IMR-90 (cell line): ENCODE data around the gene ARHGEF7. TPM values are rescaled to one million over a fixed set of nuclear protein-coding genes. Genes with fewer than 3 reads are reported as not detected.

ENCODE experiments used
- ATAC-seq: fragments of 200-7000 bp; cut with Tn5 transposase; 2 replicates; pipeline ENCODE4 v1.9.1; 2020; ENCODE audit warnings: low read depth, mild to moderate bottlenecking, moderate library complexity
- BruUV-seq: library from RNA; stranded (reverse); fragments of 400-500 nt; replicated peaks from 2 replicates; lab custom pipeline; 2021; lab: Mats Ljungman, UMichigan
- CTCF ChIA-PET: fragments of 300-600 bp; formaldehyde crosslinking; extraction: SDS; loops from one replicate; lab custom pipeline; 2021; ENCODE audit warnings: antibody characterized with exemption; lab: Yijun Ruan, JAX
- POLR2A ChIA-PET: fragments of 300-600 bp; sonication (Branson Sonifier 250); formaldehyde crosslinking; loops from one replicate; lab custom pipeline; 2022; ENCODE audit warnings: antibody characterized with exemption; ENCODE audit not compliant: unreplicated experiment; lab: Charles Lee
- DNase-seq: peaks from one replicate; pipeline ENCODE4 v3.0.0; 2013
- H2AFZ ChIP-seq: replicated peaks from 2 replicates; pipeline ENCODE3; 2013; ENCODE audit warnings: low read length, mild to moderate bottlenecking; ENCODE audit not compliant: poor library complexity
- H2AK5ac ChIP-seq: 2 replicates; pipeline ENCODE4 v1.6.1; 2013; ENCODE audit warnings: low read depth, low read length, inconsistent platforms
- H2AK9ac ChIP-seq: replicated peaks from 2 replicates; pipeline ENCODE3; 2013; ENCODE audit warnings: mild to moderate bottlenecking, low read depth, low read length, moderate library complexity; ENCODE audit not compliant: poor library complexity
- H2BK120ac ChIP-seq: 2 replicates; pipeline ENCODE4 v1.6.1; 2013; ENCODE audit warnings: low read depth, low read length, inconsistent platforms
- H2BK15ac ChIP-seq: 3 replicates; pipeline ENCODE4 v1.6.1; 2013; ENCODE audit warnings: low read depth, low read length, inconsistent platforms
- H2BK20ac ChIP-seq: 2 replicates; pipeline ENCODE4 v1.6.1; 2013; ENCODE audit warnings: low read depth, mild to moderate bottlenecking, inconsistent platforms, low read length, moderate library complexity
- H2BK5ac ChIP-seq: 2 replicates; pipeline ENCODE4 v1.6.1; 2013; ENCODE audit warnings: mild to moderate bottlenecking, low read depth, low read length, inconsistent platforms; ENCODE audit not compliant: poor library complexity, severe bottlenecking
- H3K14ac ChIP-seq: replicated peaks from 2 replicates; pipeline ENCODE4 v1.6.1; 2013; ENCODE audit warnings: low read depth, low read length, inconsistent platforms
- H3K18ac ChIP-seq: 2 replicates; pipeline ENCODE4 v1.6.1; 2013; ENCODE audit warnings: low read depth, low read length, control low read depth
- H3K23ac ChIP-seq: 2 replicates; pipeline ENCODE4 v1.6.1; 2013; ENCODE audit warnings: low read depth, low read length, inconsistent platforms
- H3K27ac ChIP-seq: 2 replicates; pipeline ENCODE4 v1.5.1; 2013; ENCODE audit warnings: mild to moderate bottlenecking, control low read depth, low read length; ENCODE audit not compliant: insufficient read depth
- H3K27me3 ChIP-seq: 2 replicates; pipeline ENCODE4 v1.6.1; 2013; ENCODE audit warnings: low read length; ENCODE audit not compliant: control insufficient read depth, insufficient read depth
- H3K36me3 ChIP-seq: 2 replicates; pipeline ENCODE4 v1.6.1; 2013; ENCODE audit warnings: low read length, mixed read lengths; ENCODE audit not compliant: control insufficient read depth, insufficient read depth
- H3K4ac ChIP-seq: 2 replicates; pipeline ENCODE4 v1.6.1; 2013; ENCODE audit warnings: low read depth, low read length, inconsistent platforms
- H3K4me1 ChIP-seq: 2 replicates; pipeline ENCODE4 v1.6.1; 2013; ENCODE audit warnings: low read length, mixed read lengths; ENCODE audit not compliant: control insufficient read depth, insufficient read depth
- H3K4me2 ChIP-seq: 2 replicates; pipeline ENCODE4 v1.6.1; 2013; ENCODE audit warnings: low read depth, mild to moderate bottlenecking, control low read depth, low read length, moderate library complexity
- H3K4me3 ChIP-seq: 2 replicates; pipeline ENCODE4 v1.5.1; 2013; ENCODE audit warnings: low read depth, mild to moderate bottlenecking, control low read depth, low read length, moderate library complexity; ENCODE audit not compliant: insufficient read depth
- H3K56ac ChIP-seq: 2 replicates; pipeline ENCODE4 v1.6.1; 2013; ENCODE audit warnings: low read length, inconsistent platforms; ENCODE audit not compliant: insufficient read depth; ENCODE audit errors: extremely low read depth
- H3K79me1 ChIP-seq, 2 experiments: 2 replicates each; pipeline ENCODE4 v1.6.1; 2013; ENCODE audit warnings: low read length in 2 of 2, inconsistent platforms in 1 of 2, low read depth in 1 of 2
- H3K9ac ChIP-seq: 2 replicates; pipeline ENCODE4 v1.6.1; 2013; ENCODE audit warnings: low read depth, low read length, control low read depth
- H3K9me1 ChIP-seq: 2 replicates; pipeline ENCODE4 v1.6.1; 2013; ENCODE audit warnings: low read length, inconsistent platforms; ENCODE audit not compliant: insufficient read depth
- H3K9me3 ChIP-seq: 2 replicates; pipeline ENCODE4 v1.6.1; 2013; ENCODE audit warnings: low read length; ENCODE audit not compliant: control insufficient read depth, insufficient read depth
- H4K20me1 ChIP-seq: 2 replicates; pipeline ENCODE4 v1.6.1; 2013; ENCODE audit warnings: low read length, inconsistent platforms; ENCODE audit not compliant: insufficient read depth
- H4K5ac ChIP-seq: 2 replicates; pipeline ENCODE4 v1.6.1; 2013; ENCODE audit warnings: mild to moderate bottlenecking, low read depth, low read length, control low read depth
- H4K8ac ChIP-seq, 2 experiments: 2 replicates each; pipeline ENCODE4 v1.6.1; 2013; ENCODE audit warnings: low read depth in 2 of 2, low read length in 2 of 2, control low read depth in 1 of 2, inconsistent platforms in 1 of 2
- H4K91ac ChIP-seq: 2 replicates; pipeline ENCODE4 v1.6.1; 2013; ENCODE audit warnings: low read depth, low read length, inconsistent platforms; ENCODE audit not compliant: insufficient read depth
- BHLHE40 ChIP-seq: fragments of 150-350 bp; IDR thresholded peaks from 2 replicates; pipeline ENCODE4 v1.6.1; 2016; ENCODE audit warnings: mild to moderate bottlenecking, low read depth, low read length
- CHD1 ChIP-seq: IDR thresholded peaks from 2 replicates; pipeline ENCODE4 v1.6.1; 2012; ENCODE audit warnings: low read depth, low read length, improper control_type of control experiment
- CTCF ChIP-seq: conservative IDR thresholded peaks from 2 replicates; pipeline ENCODE4 v1.5.1; 2012; ENCODE audit warnings: mild to moderate bottlenecking, low read depth, low read length, improper control_type of control experiment
- FOS ChIP-seq: fragments of 150-350 bp; IDR thresholded peaks from 2 replicates; pipeline ENCODE4 v1.6.1; 2016; ENCODE audit warnings: low read depth, low read length
- MAFK ChIP-seq: IDR thresholded peaks from 2 replicates; pipeline ENCODE4 v1.6.1; 2012; ENCODE audit warnings: low read depth, low read length, improper control_type of control experiment
- MAZ ChIP-seq: IDR thresholded peaks from 2 replicates; pipeline ENCODE4 v1.6.1; 2012; ENCODE audit warnings: low read depth, mild to moderate bottlenecking, low read length, improper control_type of control experiment, moderate library complexity, borderline replicate concordance
- MXI1 ChIP-seq: IDR thresholded peaks from 2 replicates; pipeline ENCODE4 v1.6.1; 2012; ENCODE audit warnings: low read depth, mild to moderate bottlenecking, low read length, moderate library complexity, borderline replicate concordance
- RAD21 ChIP-seq: IDR thresholded peaks from 2 replicates; pipeline ENCODE4 v1.6.1; 2012; ENCODE audit warnings: low read length, improper control_type of control experiment
- SMC3 ChIP-seq: fragments of 150-350 bp; IDR thresholded peaks from 2 replicates; pipeline ENCODE4 v1.6.1; 2016; ENCODE audit warnings: low read depth, mild to moderate bottlenecking, antibody characterized with exemption, low read length, moderate library complexity
- WGBS, 2 experiments: methylation state at CpG; one replicate each; pipeline versions ENCODE4 v1.1.5 to v1.1.7; 2013; ENCODE audit warnings: missing lambda C conversion rate in 2 of 2; ENCODE audit not compliant: insufficient read length in 1 of 2; ENCODE audit errors: extremely low coverage in 2 of 2; 5-methylcytosine and 5-hydroxymethylcytosine counted together
- dilution Hi-C: fragments of 300-500 bp; cut with HindIII; formaldehyde crosslinking; loops from one replicate; pipeline ENCODE4 v1.14.3; 2018; ENCODE audit warnings: low sequenced_read_pairs; ENCODE audit not compliant: unreplicated experiment
- in situ Hi-C: fragments of 300-500 bp; cut with MboI; formaldehyde crosslinking; loops from 3 replicates; pipeline ENCODE4 v1.14.3; 2019; ENCODE audit warnings: low sequenced_read_pairs, inconsistent platforms, mixed read lengths
- intact Hi-C: fragments of 100-400 bp; cut with micrococcal nuclease; formaldehyde crosslinking; loops from 2 replicates; pipeline ENCODE4 v1.10.0; 2022
- polyA plus RNA-seq, 3 experiments: library from polyadenylated mRNA; depleted of rRNA; stranded (reverse); fragments of >200 nt; gene quantifications; 2 replicates each; pipeline ENCODE4 v1.2.3, GENCODE V29; 2012; ENCODE audit warnings: low replicate concordance in 1 of 3
- total RNA-seq: library from RNA; depleted of rRNA; stranded (reverse); fragments of >200 nt; gene quantifications from 2 replicates; pipeline ENCODE4 v1.2.3, GENCODE V29; 2012
- TF ChIP-seq, protein P1 (sequence below): fragments of 150-350 bp; IDR thresholded peaks from 2 replicates; pipeline ENCODE4 v1.6.1; 2017; ENCODE audit warnings: mild to moderate bottlenecking, antibody characterized with exemption, low read length, low read depth
- TF ChIP-seq, protein P2 (sequence below): fragments of 150-350 bp; IDR thresholded peaks from 2 replicates; pipeline ENCODE4 v1.6.1; 2016; ENCODE audit warnings: low read depth, mild to moderate bottlenecking, low read length, moderate library complexity, borderline replicate concordance

Gene ARHGEF7
- total and polyA plus RNA-seq, 2 of the 4 experiments (the other 2 are of a cell fraction): 32.9 to 59.0 TPM

DNA sequence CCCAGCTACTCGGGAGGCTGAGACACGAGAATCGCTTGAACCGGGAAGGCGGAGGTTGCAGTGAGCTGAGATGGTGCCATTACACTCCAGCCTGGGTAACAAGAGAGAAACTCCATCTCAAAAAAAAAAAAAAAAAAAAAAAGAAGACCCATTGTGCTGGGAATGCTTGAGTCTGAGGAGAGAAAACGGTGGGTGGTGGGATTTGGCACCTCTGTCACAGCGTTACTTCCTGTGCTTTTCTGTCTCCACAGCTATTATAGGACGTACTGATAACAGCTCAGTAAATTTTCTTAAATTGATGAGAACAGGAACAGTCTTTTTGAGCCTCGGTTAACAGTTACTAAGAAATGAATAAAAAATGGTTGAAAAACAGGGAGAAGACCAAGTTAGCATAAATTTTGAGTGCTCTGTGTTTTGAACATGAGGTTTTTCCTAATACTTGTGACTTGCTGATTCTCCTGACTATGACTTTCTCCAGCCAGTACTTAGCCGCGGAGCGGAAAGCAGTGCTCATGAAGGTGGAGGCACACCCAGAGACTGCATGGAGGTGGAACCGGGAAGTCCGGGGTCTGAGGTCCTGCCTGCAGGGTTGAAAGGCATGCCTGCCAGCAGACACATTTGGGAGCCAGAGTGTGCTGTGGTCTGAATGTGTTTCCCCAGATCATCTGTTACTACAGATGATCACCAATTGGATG lies 150.0 kb downstream of the ARHGEF7 start:
- Histone ChIP-seq H4K91ac (no peak overlapping the region), H2BK20ac (no peak overlapping the region), H3K9ac (no peak overlapping the region), H4K20me1 (0 out of 2 replicates have a peak, but pooled peaks cover 3% of the 10 kb centered on the region), H2AFZ (no peak overlapping the region), H3K4me1 (peaks cover 13% of the 10 kb centered on the region), H3K18ac (no peak overlapping the region), H3K23ac (no peak overlapping the region), H4K8ac (no peak overlapping the region), H3K9me3 (no peaks in the 10 kb centered on the region), H3K27ac (no peak overlapping the region), H3K4me3 (no peak overlapping the region), H3K14ac (no peak overlapping the region), H3K36me3 (peaks cover 17% of the 10 kb centered on the region), H3K9me1 (peaks cover 20% of the 10 kb centered on the region), H2BK120ac (no peak overlapping the region), H2BK15ac (no peak overlapping the region), H3K4me2 (no peak overlapping the region), H2AK5ac (no peak overlapping the region), H3K79me1 (peaks cover 27 to 64% of the 10 kb centered on the region in 2 experiments), H2AK9ac (no peak overlapping the region), H3K56ac (no peak overlapping the region), H2BK5ac (no peak overlapping the region), H3K27me3 (no peaks in the 10 kb centered on the region), H4K5ac (no peak overlapping the region), H3K4ac (no peak overlapping the region)
- dilution Hi-C loops: no loop called here
- CTCF ChIA-PET: interaction anchor here (0.7 kb wide), 1 partner anchor 13 kb away, joined by 3 read pairs; no protein-coding TSS in a partner anchor
- intact Hi-C loops: no loop called here
- no TSS peak for BruUV-seq
- TF ChIP-seq, protein P1, sequence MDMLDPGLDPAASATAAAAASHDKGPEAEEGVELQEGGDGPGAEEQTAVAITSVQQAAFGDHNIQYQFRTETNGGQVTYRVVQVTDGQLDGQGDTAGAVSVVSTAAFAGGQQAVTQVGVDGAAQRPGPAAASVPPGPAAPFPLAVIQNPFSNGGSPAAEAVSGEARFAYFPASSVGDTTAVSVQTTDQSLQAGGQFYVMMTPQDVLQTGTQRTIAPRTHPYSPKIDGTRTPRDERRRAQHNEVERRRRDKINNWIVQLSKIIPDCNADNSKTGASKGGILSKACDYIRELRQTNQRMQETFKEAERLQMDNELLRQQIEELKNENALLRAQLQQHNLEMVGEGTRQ: no peak
- TF ChIP-seq SMC3 (no peak), BHLHE40 (no peak), FOS (no peak), CHD1 (no peak), CTCF (no peak), MXI1 (no peak), MAZ (no peak), MAFK (no peak), RAD21 (no peak)
- TF ChIP-seq, protein P2, sequence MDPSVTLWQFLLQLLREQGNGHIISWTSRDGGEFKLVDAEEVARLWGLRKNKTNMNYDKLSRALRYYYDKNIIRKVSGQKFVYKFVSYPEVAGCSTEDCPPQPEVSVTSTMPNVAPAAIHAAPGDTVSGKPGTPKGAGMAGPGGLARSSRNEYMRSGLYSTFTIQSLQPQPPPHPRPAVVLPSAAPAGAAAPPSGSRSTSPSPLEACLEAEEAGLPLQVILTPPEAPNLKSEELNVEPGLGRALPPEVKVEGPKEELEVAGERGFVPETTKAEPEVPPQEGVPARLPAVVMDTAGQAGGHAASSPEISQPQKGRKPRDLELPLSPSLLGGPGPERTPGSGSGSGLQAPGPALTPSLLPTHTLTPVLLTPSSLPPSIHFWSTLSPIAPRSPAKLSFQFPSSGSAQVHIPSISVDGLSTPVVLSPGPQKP: no peak
- no peak for DNase-seq
- no peak for ATAC-seq
- WGBS, 2 experiments: no CpG with 5 or more reads among the region's 14 CpGs
- POLR2A ChIA-PET: interaction anchor here (0.7 kb wide), 1 partner anchor 12 kb away, joined by 3 read pairs; no protein-coding TSS in a partner anchor
- in situ Hi-C loops: no loop called here
